ENCODE measurements around the gene FRY.

Gene FRY

GRCh38 chr13:32024750-32025149 is 6.8 kb upstream of the FRY start:
- Histone ChIP-seq H3K27ac (no peak overlapping the region), H3K4me3 (no peak overlapping the region)
- TF ChIP-seq CTCF (IDR thresholded peaks at IDR 0.05) = no peak
- DNase-seq (ENCODE audit: low spot score) = no peak

GRCh38 chr13:32025730-32026129 is 5.8 kb upstream of the FRY start:
- no peak overlapping the region for H3K4me3 ChIP-seq
- DNase-seq (ENCODE audit: low spot score) = no peak

GRCh38 chr13:32026623-32027022 is 5.0 kb upstream of the FRY start:
- TF ChIP-seq CTCF (IDR thresholded peaks at IDR 0.05) = no peak
- no peak for DNase-seq (ENCODE audit: low spot score)
- Histone ChIP-seq H3K27ac (no peak overlapping the region), H3K4me3 (no peak overlapping the region)

More at GRCh38 chr13:32025730-32026129, 5.8 kb upstream of the FRY start:
- TF ChIP-seq CTCF (IDR thresholded peaks at IDR 0.05) = no peak
- H3K27ac ChIP-seq = no peak overlapping the region

GRCh38 chr13:32028711-32029110 is 2.9 kb upstream of the FRY start:
- Histone ChIP-seq H3K27ac (no peak overlapping the region), H3K4me3 (no peak overlapping the region)
- TF ChIP-seq CTCF (IDR thresholded peaks at IDR 0.05) = no peak
- no peak for DNase-seq (ENCODE audit: low spot score)

- Histone ChIP-seq H3K27ac (no peak overlapping the region), H3K4me3 (no peak overlapping the region)
- no peak for TF ChIP-seq CTCF (IDR thresholded peaks at IDR 0.05)
- DNase-seq (ENCODE audit: low spot score) = no peak
Measured at GRCh38 chr13:32029684-32030083, 1.9 kb upstream of the FRY start.

GRCh38 chr13:32031815-32032370 is 319 bp downstream of the FRY start:
- H3K4me3 ChIP-seq = peak overlapping the region; percentile 88

More at GRCh38 chr13:32031815-32032370, 319 bp downstream of the FRY start:
- TF ChIP-seq CTCF (IDR thresholded peaks at IDR 0.05) = no peak
- DNase-seq (ENCODE audit: low spot score) = no peak
- H3K27ac ChIP-seq = peak overlapping the region; percentile 68 to 89
